ENCODE data around the gene PPP1R27. TPM values are rescaled to one million over a fixed set of nuclear protein-coding genes. Genes with fewer than 3 reads are reported as not detected.

The PPP1R27 gene
- total and polyA plus RNA-seq, 4 donors, result 0.31 to 0.35 TPM; not detected in 2

DNA sequence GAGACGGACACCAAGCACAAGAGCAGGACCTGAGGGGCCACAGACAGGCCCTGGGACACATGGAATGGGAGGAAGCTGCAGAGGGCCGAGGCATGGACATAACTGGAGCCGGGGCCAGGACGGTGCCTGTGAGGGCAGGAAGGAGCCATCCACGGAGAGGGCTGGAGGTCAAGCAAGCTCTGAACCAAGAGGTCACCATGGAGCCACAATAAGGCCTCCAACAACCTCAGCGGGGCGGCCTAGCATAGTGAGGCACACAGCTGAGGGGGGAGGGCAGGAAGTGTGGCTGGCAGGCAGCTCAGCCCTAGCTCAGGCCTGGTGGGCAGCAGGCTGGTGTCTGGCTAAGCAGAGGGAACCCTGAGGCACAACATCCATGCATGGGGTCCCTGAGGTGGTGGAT is 6.2 kb downstream of the PPP1R27 start (continued):
- TF ChIP-seq NR2F2 (IDR thresholded peaks at IDR 0.05), result no peak

DNA sequence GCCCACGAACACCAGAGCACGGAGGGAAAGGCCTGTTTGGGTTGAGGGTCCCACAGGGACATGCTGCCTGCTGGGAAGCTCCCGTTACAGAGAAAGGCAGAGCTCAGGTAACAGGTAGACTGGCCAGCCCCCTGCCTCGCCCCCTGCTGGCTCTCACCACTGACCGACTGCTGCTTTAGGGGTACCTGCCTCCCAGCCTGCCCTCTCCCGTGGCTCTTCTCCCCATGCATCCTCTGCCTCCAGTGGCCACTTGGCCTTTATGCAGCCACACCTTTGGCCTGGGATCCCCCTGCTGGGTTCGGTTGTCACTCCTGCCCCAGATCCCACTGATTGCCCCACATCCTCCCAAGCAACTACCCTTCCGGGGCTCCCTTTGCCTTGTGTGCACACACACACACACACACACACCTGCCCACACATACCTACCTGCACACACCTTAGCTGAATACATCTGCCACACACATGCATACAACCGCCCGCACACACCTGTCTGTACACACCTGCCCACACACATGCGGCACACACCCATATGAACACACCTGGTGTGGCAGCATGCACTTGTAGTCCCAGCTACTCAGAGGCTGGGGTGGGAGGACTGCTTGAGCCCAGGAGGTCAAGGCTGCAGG is 8.9 kb downstream of the PPP1R27 start:
- Histone ChIP-seq H3K9ac (ENCODE audit: low read depth in 1 of 2, low read length in 2 of 2) (no peak overlapping the region), H3K27ac (ENCODE audit: low read depth in 1 of 2, low read length in 2 of 2) (no peak overlapping the region), H3K9me3 (ENCODE audit: control insufficient read depth in 4 of 4, low read length in 3 of 4) (no peaks in the 10 kb centered on the region), H3K27me3 (ENCODE audit: control insufficient read depth in 4 of 4, insufficient read depth in 4 of 4, low read length in 3 of 4) (no peaks in the 10 kb centered on the region), H3K36me3 (ENCODE audit: control insufficient read depth in 4 of 4, insufficient read depth in 3 of 4, low read depth in 1 of 4, low read length in 3 of 4) (peaks cover 0 to 5% (median 0%) of the 10 kb centered on the region in 4 donors), H3K4me1 (ENCODE audit: control insufficient read depth in 4 of 4, insufficient read depth in 4 of 4, low read length in 3 of 4) (peaks cover 8 to 22% (median 16%) of the 10 kb centered on the region in 4 donors), H3K4me3 (ENCODE audit: low read depth in 1 of 3, low read length in 3 of 3) (no peak overlapping the region)
- TF ChIP-seq GABPA (IDR thresholded peaks at IDR 0.05 in 1 of 2, conservative IDR thresholded peaks at IDR 0.05 in 1 of 2) (no peak), RAD21 (IDR thresholded peaks at IDR 0.05) (no peak), FOXA2 (IDR thresholded peaks at IDR 0.05) (no peak), HNF4G (IDR thresholded peaks at IDR 0.05) (no peak), NR2F2 (IDR thresholded peaks at IDR 0.05) (no peak), RXRA (IDR thresholded peaks at IDR 0.05) (no peak), YY1 (IDR thresholded peaks at IDR 0.05) (no peak), TAF1 (conservative IDR thresholded peaks at IDR 0.05) (no peak), HNF4A (conservative IDR thresholded peaks at IDR 0.05) (no peak), JUND (IDR thresholded peaks at IDR 0.05) (no peak), FOXA1 (IDR thresholded peaks at IDR 0.05) (no peak), EGR1 (IDR thresholded peaks at IDR 0.05; ENCODE audit: low read depth in 2 of 2) (no peak), SP1 (IDR thresholded peaks at IDR 0.05) (no peak)
- TF ChIP-seq, protein P1, sequence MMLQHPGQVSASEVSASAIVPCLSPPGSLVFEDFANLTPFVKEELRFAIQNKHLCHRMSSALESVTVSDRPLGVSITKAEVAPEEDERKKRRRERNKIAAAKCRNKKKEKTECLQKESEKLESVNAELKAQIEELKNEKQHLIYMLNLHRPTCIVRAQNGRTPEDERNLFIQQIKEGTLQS (IDR thresholded peaks at IDR 0.05), result no peak
- TF ChIP-seq, protein P2, sequence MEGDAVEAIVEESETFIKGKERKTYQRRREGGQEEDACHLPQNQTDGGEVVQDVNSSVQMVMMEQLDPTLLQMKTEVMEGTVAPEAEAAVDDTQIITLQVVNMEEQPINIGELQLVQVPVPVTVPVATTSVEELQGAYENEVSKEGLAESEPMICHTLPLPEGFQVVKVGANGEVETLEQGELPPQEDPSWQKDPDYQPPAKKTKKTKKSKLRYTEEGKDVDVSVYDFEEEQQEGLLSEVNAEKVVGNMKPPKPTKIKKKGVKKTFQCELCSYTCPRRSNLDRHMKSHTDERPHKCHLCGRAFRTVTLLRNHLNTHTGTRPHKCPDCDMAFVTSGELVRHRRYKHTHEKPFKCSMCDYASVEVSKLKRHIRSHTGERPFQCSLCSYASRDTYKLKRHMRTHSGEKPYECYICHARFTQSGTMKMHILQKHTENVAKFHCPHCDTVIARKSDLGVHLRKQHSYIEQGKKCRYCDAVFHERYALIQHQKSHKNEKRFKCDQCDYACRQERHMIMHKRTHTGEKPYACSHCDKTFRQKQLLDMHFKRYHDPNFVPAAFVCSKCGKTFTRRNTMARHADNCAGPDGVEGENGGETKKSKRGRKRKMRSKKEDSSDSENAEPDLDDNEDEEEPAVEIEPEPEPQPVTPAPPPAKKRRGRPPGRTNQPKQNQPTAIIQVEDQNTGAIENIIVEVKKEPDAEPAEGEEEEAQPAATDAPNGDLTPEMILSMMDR (IDR thresholded peaks at IDR 0.05; ENCODE audit: low read depth, low read length, missing input control), result no peak
- TF ChIP-seq, protein P3, sequence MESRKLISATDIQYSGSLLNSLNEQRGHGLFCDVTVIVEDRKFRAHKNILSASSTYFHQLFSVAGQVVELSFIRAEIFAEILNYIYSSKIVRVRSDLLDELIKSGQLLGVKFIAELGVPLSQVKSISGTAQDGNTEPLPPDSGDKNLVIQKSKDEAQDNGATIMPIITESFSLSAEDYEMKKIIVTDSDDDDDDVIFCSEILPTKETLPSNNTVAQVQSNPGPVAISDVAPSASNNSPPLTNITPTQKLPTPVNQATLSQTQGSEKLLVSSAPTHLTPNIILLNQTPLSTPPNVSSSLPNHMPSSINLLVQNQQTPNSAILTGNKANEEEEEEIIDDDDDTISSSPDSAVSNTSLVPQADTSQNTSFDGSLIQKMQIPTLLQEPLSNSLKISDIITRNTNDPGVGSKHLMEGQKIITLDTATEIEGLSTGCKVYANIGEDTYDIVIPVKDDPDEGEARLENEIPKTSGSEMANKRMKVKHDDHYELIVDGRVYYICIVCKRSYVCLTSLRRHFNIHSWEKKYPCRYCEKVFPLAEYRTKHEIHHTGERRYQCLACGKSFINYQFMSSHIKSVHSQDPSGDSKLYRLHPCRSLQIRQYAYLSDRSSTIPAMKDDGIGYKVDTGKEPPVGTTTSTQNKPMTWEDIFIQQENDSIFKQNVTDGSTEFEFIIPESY (IDR thresholded peaks at IDR 0.05), result no peak
- TF ChIP-seq, protein P4, sequence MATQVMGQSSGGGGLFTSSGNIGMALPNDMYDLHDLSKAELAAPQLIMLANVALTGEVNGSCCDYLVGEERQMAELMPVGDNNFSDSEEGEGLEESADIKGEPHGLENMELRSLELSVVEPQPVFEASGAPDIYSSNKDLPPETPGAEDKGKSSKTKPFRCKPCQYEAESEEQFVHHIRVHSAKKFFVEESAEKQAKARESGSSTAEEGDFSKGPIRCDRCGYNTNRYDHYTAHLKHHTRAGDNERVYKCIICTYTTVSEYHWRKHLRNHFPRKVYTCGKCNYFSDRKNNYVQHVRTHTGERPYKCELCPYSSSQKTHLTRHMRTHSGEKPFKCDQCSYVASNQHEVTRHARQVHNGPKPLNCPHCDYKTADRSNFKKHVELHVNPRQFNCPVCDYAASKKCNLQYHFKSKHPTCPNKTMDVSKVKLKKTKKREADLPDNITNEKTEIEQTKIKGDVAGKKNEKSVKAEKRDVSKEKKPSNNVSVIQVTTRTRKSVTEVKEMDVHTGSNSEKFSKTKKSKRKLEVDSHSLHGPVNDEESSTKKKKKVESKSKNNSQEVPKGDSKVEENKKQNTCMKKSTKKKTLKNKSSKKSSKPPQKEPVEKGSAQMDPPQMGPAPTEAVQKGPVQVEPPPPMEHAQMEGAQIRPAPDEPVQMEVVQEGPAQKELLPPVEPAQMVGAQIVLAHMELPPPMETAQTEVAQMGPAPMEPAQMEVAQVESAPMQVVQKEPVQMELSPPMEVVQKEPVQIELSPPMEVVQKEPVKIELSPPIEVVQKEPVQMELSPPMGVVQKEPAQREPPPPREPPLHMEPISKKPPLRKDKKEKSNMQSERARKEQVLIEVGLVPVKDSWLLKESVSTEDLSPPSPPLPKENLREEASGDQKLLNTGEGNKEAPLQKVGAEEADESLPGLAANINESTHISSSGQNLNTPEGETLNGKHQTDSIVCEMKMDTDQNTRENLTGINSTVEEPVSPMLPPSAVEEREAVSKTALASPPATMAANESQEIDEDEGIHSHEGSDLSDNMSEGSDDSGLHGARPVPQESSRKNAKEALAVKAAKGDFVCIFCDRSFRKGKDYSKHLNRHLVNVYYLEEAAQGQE (IDR thresholded peaks at IDR 0.05), result no peak
- TF ChIP-seq, protein P5, sequence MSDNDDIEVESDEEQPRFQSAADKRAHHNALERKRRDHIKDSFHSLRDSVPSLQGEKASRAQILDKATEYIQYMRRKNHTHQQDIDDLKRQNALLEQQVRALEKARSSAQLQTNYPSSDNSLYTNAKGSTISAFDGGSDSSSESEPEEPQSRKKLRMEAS (IDR thresholded peaks at IDR 0.05), result no peak
- DNase-seq (ENCODE audit: low spot score), result no peak
- WGBS, result 86% methylated on average over 11 of the region's 11 CpGs

Data from liver (tissue), 9 donors.